Pancreas (tissue), 10 donors: ENCODE results near the gene FAM120AOS. TPM values are rescaled to one million over a fixed set of nuclear protein-coding genes. Genes with fewer than 3 reads are reported as not detected.
A peak's percentile ranks its signal among the peaks of the same experiment; 100 is the strongest.

Experiments used
- ATAC-seq, 4 donors: fragments of 200-7000 bp; cut with Tn5 transposase; one replicate each; pipeline versions ENCODE4 v1.8.0 to v1.9.1; 2020; ENCODE audit warnings: mild to moderate bottlenecking in 4 of 4, moderate library complexity in 4 of 4
- DNase-seq, 6 donors: peaks; one replicate each; pipeline ENCODE4 v3.0.0-alpha.2; 2020
- FAIRE-seq: peaks from 2 replicates; lab custom pipeline; 2012; peaks lifted over from hg19 to GRCh38; lab: Jason Lieb, UNC
- H3K27ac ChIP-seq, 4 donors: fragments of 200-600 bp; sonication (generic); 1 replicate in 3 of 4; 2 replicates in 1 of 4; pipeline versions ENCODE4 v1.5.0 to v1.8.0; 2020
- H3K27me3 ChIP-seq, 4 donors: fragments of 200-600 bp; one replicate each; pipeline ENCODE4 v1.8.0; 2021
- H3K36me3 ChIP-seq, 3 donors: fragments of 200-600 bp; sonication (generic) in 1 of 3; one replicate each; pipeline versions ENCODE4 v1.5.0 to v1.8.0; 2020 to 2021
- H3K4me1 ChIP-seq, 3 donors: fragments of 200-600 bp; one replicate each; pipeline ENCODE4 v1.8.0; 2021
- H3K4me3 ChIP-seq, 4 donors: fragments of 200-600 bp; sonication (generic) in 2 of 4; one replicate each; pipeline versions ENCODE4 v1.5.0 to v1.8.0; 2020 to 2021
- H3K9me3 ChIP-seq, 4 donors: fragments of 200-600 bp; one replicate each; pipeline ENCODE4 v1.8.0; 2021
- WGBS, 2 donors: extraction: QIAGEN DNeasy Blood & Tissue Kit; methylation state at CpG; one replicate each; pipeline ENCODE4 v1.1.7; 2013; 5-methylcytosine and 5-hydroxymethylcytosine counted together
- intact Hi-C, 3 donors: fragments of 100-400 bp; cut with DNase I; formaldehyde crosslinking; loops; one replicate each; pipeline versions ENCODE4 v1.11.1 to v1.14.2; 2022
- polyA plus RNA-seq, 2 donors: library from polyadenylated mRNA; stranded (reverse); fragments of 200-250 nt; gene quantifications; one replicate each; pipeline ENCODE4 v1.2.3, GENCODE V29; 2013
- total RNA-seq, 6 donors: library from RNA; stranded (reverse); fragmentation: NEBNext Ultra II Directional in 4 of 6; extraction: Animal tissue kit (Norgen Biotek cat#: 25700) in 4 of 6; gene quantifications; one replicate each; pipeline versions ENCODE4 v1.2.1 to v1.2.4, GENCODE V29; 2021 to 2023
- TF ChIP-seq, protein P1 (sequence below), 4 donors: fragments of 200-600 bp; sonication (generic) in 3 of 4; IDR thresholded peaks; one replicate each; pipeline versions ENCODE4 v1.5.0 to v1.8.0; 2021; ENCODE audit warnings: antibody characterized with exemption in 4 of 4
- donor health status: healthy with polysubstance abuse.
- donor health status: DM: no; HTN: no; CAD: no; lungs with moderate emphysema.
- donor health status: DM: no; HTN: no; CAD: no.
- donor health status: control.
- donor health status: control.
- donor health status: Bipolar disorder and iron deficiency.
- donor health status: DM: yes; HTN: yes; CAD: no.
- donor health status: DM: no; HTN: no; CAD: no.
- donor health status: DM: no; HTN: no; CAD: no.
- donor health status: DM: yes; HTN: yes; CAD: no.

FAM120AOS gene
- total and polyA plus RNA-seq, 8 donors = 15.7 to 28.1 (median 21.3) TPM

DNA sequence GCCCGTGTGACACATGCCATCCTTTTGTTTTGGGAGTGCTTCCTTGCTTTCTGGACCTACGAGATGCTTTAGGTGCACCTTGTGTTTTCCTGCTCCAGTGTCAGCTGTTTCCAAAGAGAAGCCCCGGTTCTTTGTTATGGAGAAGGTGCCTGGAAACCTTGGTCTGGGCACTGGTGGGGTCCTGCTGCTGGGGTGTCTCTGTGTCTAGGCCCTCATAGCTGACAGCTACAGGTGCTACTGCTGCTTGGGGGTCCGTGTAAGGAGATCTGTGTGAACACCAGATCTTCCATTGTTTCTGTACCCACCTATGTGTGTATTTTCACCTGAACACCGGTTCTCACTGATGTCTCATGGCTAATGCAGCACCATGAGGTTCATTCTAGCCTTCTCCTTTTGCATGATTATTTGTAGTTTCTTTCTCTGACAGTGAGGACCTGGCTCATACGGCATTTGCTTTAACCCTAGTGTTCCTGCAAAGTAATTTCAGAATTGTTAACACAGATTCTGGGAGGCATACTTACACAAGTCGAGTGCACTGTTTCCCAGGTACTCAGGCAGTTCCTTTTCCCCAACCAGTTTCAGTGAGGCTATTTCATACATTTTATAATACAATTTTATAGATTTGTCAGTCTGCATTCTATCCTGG is 13.2 kb upstream of the FAM120AOS start:
- no peaks in the 10 kb centered on the region for H3K36me3 ChIP-seq
- no peaks in the 10 kb centered on the region for H3K9me3 ChIP-seq
- no peak for DNase-seq
- intact Hi-C loops = no loop called here
- H3K4me3 ChIP-seq = no peak overlapping the region
- ATAC-seq = peak in 3 of 4 donors; percentile 4 to 17 (median 4)
- 46 to 58% methylated on average over 7 of the region's 7 CpGs for WGBS, 2 donors
- FAIRE-seq = no peak
- peaks cover 31 to 56% (median 46%) of the 10 kb centered on the region in 3 donors for H3K4me1 ChIP-seq
- TF ChIP-seq, protein P1, sequence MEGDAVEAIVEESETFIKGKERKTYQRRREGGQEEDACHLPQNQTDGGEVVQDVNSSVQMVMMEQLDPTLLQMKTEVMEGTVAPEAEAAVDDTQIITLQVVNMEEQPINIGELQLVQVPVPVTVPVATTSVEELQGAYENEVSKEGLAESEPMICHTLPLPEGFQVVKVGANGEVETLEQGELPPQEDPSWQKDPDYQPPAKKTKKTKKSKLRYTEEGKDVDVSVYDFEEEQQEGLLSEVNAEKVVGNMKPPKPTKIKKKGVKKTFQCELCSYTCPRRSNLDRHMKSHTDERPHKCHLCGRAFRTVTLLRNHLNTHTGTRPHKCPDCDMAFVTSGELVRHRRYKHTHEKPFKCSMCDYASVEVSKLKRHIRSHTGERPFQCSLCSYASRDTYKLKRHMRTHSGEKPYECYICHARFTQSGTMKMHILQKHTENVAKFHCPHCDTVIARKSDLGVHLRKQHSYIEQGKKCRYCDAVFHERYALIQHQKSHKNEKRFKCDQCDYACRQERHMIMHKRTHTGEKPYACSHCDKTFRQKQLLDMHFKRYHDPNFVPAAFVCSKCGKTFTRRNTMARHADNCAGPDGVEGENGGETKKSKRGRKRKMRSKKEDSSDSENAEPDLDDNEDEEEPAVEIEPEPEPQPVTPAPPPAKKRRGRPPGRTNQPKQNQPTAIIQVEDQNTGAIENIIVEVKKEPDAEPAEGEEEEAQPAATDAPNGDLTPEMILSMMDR (IDR thresholded peaks at IDR 0.05) = no peak
- no peaks in the 10 kb centered on the region for H3K27me3 ChIP-seq
- peak overlapping the region in 2 of 4 donors; percentile 56 to 66 for H3K27ac ChIP-seq

DNA sequence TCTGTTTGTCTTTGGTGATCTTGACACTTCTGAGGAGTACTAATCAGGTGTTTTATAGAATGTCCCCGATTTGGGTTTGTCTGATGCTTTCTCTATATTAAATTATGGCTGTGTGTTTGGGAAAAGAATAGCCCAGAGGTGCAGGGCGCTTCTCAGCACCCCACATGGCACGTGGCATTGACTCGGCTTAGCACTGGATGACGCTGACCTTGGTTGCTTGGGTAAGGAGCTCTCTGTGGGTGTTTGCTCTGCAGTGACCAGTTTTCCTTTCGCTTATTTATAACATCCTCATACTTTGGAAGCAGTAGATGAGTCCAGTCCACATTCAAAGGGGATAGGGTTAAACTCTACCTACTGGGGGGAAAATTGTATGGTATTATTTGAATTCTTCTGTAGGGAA is 12.5 kb upstream of the FAM120AOS start:
- peak overlapping the region in 2 of 4 donors; percentile 56 to 66 for H3K27ac ChIP-seq
- 39 to 40% methylated on average over 6 of the region's 6 CpGs for WGBS, 2 donors
- TF ChIP-seq, protein P1 (IDR thresholded peaks at IDR 0.05) = no peak
- no peaks in the 10 kb centered on the region for H3K9me3 ChIP-seq
- FAIRE-seq (no peak), ATAC-seq (peak; percentile 76 to 84 (median 80)), DNase-seq (peak in 3 of 6 donors; percentile 32 to 48 (median 38))
- no peaks in the 10 kb centered on the region for H3K27me3 ChIP-seq
- H3K36me3 ChIP-seq = no peaks in the 10 kb centered on the region
- intact Hi-C loops = no loop called here
- H3K4me1 ChIP-seq = peaks cover 31 to 51% (median 46%) of the 10 kb centered on the region in 3 donors
- no peak overlapping the region for H3K4me3 ChIP-seq

DNA sequence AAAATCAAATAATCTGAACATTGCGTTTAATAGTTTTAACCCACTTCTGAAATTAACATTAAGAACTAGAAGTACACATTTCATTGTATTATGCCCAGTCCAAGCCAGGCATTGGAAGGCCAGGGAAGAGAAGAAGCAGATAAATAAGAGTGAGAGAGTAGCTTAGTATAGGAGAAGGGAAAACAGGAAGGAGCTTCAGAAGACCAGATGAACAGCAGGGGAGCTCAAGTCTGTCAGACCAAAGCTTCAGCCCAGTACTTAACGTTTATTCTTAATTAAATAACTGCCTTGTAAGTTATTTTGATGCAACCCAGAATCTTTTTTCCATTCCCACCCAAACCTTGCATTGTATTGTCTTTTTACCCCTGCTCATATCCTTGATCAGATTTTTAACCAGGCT is 11.5 kb upstream of the FAM120AOS start:
- ATAC-seq (peak in 1 of 4 donors; percentile 7), DNase-seq (no peak), FAIRE-seq (no peak)
- no peaks in the 10 kb centered on the region for H3K9me3 ChIP-seq
- peaks cover 31 to 46% (median 41%) of the 10 kb centered on the region in 3 donors for H3K4me1 ChIP-seq
- 61 to 77% methylated on average over 2 of the region's 2 CpGs for WGBS, 2 donors
- H3K27me3 ChIP-seq = no peaks in the 10 kb centered on the region
- peak overlapping the region in 2 of 4 donors; percentile 56 to 66 for H3K27ac ChIP-seq
- no peak overlapping the region for H3K4me3 ChIP-seq
- TF ChIP-seq, protein P1 (IDR thresholded peaks at IDR 0.05) = no peak
- intact Hi-C loops = no loop called here
- no peaks in the 10 kb centered on the region for H3K36me3 ChIP-seq

DNA sequence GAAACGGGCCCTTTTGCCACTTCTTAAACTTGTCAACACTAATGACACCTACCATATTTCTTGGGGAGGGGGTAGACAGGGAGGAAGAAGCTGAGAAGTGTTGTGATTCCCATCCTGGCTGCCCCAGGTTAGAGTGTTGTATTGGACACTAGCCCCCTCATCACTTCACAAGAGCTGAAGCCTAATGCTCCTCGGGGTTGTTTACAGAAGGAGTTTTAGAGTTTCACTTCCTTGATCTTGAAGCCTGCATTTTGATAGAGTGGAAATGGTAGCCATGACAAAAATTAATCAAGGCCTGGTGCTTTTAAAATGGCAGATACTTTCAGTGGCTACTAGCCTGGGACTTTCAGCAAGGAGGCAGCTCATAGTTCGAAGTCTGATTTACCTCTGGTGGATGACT is 11.0 kb upstream of the FAM120AOS start:
- Histone ChIP-seq H3K4me1 (peaks cover 27 to 44% (median 42%) of the 10 kb centered on the region in 3 donors), H3K27me3 (no peaks in the 10 kb centered on the region), H3K36me3 (no peaks in the 10 kb centered on the region), H3K9me3 (no peaks in the 10 kb centered on the region), H3K27ac (peak overlapping the region in 2 of 4 donors; percentile 9 to 56), H3K4me3 (no peak overlapping the region)
- intact Hi-C loops = no loop called here
- DNase-seq = no peak
- TF ChIP-seq, protein P1 (IDR thresholded peaks at IDR 0.05) = no peak
- FAIRE-seq = no peak
- ATAC-seq = peak in 2 of 4 donors; percentile 31 to 40
- 60 to 63% methylated on average over 3 of the region's 3 CpGs for WGBS, 2 donors
